Stimulated activated CD8-positive, alpha-beta memory T cell treated with anti-CD3 and anti-CD28 coated beads, Interleukin-7, amount 100 ng/mL, for 24 hours (primary cell): ENCODE results near the gene TMEM44.
A peak's percentile ranks its signal among the peaks of the same experiment; 100 is the strongest.

Experiments used
- DNase-seq: peaks from one replicate; pipeline ENCODE4 v3.0.0-alpha.2; 2020; ENCODE audit warnings: low read depth

TMEM44 gene

GRCh38 chr3:194579091-194579606 is 54.1 kb downstream of the TMEM44 start:
- DNase-seq = no peak

DNA sequence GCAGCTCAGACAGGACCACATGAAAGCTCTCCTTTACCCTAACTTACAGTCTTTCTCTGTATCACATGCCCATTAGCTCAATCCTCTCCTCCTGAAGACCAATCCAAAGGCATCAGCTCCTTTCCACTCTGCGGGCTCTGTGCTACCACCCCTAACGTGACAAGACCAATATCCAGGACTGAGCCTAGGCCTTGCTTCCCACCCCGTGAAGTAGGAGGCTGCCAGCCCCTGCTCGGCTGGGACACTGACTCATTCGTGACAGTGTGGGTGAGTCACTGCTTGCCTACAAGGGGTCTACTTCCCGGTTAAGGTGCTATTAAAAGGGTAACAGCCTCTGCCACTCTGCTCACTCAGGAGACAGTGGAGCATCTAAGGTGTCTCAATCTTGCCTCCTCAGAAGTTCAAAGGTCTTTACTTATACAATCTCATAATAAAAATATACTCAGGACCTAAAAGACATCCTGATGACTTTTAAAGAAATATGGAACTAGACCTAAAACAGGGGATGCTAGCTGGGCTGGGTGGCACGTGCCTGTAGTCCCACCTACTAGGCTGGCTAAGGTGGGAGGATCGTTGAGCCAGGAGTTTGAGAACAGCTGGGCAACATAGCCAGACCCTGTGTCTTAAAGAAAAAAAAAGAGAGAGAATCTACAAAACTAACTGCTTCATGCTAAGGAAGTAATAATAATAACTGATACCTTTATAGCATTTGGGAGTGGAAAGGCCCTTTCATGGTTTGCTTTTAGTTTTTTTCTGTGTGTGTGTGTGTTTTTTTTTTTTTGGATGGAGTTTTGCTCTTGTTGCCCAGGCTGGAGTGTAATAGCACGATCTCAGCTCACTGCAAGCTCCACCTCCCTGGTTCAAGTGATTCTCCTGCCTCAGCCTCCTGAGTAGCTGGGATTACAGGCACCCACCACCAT is 55.0 kb downstream of the TMEM44 start:
- peak; percentile 21 for DNase-seq

GRCh38 chr3:194575484-194576210 is 57.6 kb downstream of the TMEM44 start:
- no peak for DNase-seq

- DNase-seq = no peak
Observed at GRCh38 chr3:194574639-194575483, 58.4 kb downstream of the TMEM44 start.

DNA sequence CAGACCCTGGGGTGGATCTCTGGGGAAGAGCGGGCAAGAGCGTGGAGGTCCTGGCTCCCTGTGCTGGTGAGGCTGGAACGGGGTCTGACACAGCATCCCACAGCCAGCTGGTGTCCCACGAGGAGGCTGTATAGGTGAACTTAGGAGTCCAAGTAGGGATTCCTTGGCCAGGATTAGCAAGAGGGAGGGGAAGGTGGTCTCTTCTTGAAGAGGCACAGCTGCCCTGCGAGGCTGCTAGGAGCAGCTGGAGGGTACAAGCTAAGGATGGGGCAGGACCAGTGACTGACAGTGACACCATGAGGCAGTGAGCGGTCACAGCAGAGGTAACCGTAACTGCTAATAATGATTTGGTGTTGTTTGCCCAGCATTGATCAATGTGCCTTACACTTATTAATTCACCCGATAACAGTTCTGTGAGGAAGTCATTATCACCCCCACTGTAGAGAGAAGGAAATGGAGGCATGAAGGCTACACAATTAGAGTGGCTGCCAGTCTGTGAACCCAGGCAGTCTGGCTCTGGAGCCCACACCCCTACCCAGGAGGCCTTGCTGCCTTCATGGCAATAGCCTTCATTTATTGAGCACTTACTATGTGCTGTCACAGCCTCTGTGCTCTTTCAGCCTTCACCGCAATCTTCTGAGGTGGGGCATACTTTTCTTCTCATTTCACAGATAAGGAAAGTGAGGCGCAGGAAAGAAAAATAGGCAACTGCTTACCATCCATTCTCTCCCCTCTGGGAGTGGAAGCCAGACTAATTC is 59.4 kb downstream of the TMEM44 start:
- no peak for DNase-seq

- DNase-seq = no peak
Observed at GRCh38 chr3:194572944-194573491, 60.2 kb downstream of the TMEM44 start.

- no peak for DNase-seq
Observed at GRCh38 chr3:194572143-194572789, 61.0 kb downstream of the TMEM44 start.

DNA sequence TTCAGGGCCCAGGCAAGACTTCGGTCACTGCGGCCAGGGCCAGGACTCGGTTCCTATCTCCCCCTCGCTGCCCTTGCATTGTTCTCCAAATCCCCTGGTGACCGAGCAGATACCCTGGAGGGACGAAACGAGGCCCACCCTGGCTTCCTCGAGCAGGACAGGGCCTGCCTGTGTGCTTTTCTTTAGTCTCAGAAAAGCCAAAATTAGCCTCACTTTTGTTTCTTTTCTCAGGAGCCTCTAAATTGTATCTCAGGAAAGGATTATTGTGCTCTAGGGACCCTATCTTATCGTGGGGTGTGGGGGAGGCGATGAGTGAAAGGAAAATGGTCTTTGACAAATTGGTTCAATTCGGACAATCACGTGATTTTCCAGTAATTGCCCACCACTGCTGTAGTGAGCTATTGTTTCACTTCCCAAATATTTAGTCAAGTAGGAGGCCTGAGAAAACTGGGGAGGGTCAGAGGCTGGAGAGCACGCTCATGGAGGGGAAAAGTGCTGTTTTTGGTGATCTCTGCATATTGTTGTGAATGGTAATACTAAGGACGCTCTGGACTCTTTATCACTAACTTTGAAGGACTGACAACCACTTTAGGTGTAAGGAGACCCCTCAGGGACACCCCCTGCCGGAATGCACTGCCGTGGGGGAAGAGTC is 61.6 kb downstream of the TMEM44 start:
- no peak for DNase-seq

- DNase-seq = no peak
Observed at GRCh38 chr3:194570898-194571297, 62.3 kb downstream of the TMEM44 start.

DNA sequence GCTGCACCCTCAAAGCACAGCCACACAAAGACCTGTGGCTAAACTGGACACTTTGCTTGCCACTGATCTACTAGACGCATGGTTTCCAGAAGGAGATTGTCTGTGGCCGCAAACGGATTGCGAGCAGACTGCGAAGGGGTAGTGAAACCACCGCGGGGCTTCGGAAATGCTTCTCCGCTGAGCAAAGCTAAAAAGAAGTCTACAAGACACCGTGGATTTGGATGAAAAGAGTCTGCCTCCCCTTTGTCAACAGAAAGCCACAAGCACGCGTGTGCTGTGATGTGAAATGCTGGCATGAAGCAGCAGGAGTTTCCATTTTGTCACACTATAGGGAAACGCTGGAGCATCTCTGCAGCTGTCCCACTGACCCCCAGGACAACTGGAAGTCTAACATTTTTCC is 63.0 kb downstream of the TMEM44 start:
- DNase-seq = no peak

- no peak for DNase-seq
Observed at GRCh38 chr3:194569252-194569651, 64.0 kb downstream of the TMEM44 start.

- DNase-seq = no peak
Observed at GRCh38 chr3:194565597-194566190, 67.5 kb downstream of the TMEM44 start.

- no peak for DNase-seq
Observed at GRCh38 chr3:194562986-194563385, 70.2 kb downstream of the TMEM44 start.

DNA sequence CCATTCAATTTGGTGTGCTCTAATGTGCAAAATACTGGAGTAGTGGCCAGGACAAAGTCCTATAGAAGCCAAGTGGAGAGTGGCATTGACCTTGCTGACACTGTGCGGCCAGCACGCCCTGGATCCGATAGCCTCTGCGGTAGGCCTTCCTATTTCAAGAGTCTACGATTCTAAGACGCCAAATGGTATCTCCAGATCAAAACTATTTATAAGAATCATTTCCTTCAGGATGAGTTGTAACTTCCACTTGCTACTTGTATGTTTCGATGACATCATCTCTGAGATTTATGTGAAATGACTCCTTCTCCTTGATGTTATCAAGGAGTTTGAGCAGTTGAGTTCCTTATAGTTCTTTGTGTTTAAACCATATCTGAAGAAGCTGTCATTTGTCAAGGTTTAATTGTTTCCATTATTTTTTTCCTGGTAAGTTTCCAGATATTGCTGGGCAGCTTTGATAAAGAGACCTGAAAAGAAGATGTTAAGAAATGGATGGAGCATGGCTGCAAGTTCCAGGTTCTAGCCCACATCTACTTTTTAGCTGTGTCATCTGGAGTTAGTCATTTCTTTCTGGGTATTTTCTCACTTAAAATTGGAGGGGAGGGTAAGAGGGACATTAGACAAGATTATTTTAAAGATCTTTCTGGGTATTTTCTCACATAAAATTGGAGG is 71.8 kb downstream of the TMEM44 start:
- no peak for DNase-seq

DNA sequence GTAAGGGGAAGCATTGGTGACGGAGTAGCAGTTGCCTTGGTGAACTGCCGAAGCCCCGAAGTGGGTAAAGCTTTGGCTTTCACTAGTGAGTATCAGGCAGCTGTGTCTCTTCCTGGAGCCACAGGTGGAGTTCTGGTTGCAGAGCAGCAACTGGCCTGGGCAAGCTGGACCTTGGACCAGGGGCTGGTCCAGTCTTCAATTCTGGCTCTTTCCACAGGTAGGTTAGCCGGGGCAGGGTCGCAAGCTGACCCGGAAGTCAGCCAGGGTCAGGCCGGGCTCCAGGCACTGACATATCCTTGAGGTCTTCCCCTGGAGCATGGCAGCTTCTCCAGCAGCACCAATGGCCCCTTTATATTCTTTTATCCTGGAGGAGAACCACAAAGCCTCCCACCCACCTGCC is 73.2 kb downstream of the TMEM44 start:
- DNase-seq = no peak

DNA sequence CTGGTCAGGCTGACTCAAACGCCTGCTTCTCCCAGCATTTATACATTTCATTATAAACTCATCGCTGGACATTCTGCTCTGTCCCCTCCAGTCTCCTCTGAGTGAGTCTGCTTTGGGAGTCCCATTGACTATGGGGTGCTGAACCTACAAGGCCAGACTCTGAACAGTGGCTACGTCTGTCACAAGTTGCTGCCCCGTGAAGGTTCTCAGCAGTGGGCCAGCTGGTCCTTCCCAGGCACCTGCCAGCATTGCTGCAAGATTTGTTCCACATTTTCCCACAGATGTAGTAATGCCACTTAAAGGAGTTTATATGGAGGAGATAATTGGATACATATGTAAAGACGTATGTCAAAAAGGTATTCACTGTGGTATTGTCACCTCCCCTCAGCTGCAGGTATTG is 73.7 kb downstream of the TMEM44 start:
- DNase-seq = no peak

DNA sequence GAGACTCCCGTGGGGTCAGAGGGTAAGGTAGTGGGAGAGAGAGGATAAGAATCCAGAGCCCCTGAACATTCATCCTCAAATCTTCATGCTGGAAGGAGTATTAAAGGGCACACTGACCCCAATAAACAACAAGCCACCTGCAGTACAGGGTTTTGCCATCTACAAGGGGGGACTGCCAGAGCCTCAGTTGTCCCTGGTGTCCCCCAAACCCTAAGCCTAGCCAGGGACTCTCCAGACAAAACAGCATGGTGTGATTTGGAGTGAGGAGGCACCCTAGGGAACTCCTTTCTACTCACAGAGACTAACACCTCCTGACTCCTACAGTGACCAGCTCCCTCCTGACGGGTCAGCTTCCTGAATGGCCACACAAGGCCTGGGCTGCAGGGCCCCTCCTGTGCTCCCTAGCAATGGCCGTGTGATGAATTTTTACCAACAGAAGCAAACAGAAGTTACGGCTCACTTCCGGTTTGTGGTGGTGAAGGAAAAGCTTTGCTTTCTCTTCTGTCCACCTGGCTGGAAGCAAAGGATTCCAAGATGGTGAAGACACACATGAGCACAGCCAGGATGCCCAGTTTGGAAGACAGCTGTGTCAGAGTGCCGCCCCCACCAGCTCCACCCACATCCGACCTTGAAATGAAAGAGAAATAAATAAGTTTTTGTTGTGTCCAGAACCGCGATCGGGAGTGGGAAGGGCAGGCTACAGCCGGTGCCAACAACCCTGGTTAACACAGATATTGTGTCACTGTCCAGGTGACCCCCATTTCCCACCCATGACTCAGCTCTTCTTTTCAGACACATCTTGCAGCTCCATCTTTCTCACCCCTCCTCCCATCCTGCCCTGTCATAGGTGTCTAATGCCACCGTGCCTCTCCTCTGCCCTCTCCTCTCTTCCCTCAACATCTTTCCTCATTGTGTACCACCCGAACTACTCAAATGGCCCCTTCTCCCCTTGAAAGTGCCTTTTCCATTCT is 76.8 kb downstream of the TMEM44 start:
- DNase-seq = no peak
